ENCODE data around the gene CFAP46.

CFAP46 gene

DNA sequence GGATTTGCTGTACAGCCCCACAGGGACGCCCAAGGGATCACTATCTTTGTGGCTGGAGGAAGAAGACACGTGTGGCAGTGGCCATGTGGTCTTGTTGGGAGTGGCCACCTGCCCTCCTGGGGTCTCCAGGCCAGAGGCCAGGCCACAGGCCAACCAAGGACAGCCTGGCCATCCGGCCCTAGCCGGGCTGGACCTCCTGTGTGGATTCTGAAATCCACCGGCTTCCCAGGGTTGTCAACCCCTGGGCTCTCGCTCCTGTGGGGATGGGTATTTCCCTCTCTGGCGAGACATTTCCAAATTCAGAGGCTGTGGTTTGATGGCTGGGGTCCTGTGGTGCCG lies 31.5 kb upstream of the CFAP46 start:
- DNase-seq (ENCODE audit: insufficient read length, low spot score) (no peak), FAIRE-seq (no peak)
- TF ChIP-seq CTCF (IDR thresholded peaks at IDR 0.05; ENCODE audit: insufficient read depth, missing control alignments) = no peak

DNA sequence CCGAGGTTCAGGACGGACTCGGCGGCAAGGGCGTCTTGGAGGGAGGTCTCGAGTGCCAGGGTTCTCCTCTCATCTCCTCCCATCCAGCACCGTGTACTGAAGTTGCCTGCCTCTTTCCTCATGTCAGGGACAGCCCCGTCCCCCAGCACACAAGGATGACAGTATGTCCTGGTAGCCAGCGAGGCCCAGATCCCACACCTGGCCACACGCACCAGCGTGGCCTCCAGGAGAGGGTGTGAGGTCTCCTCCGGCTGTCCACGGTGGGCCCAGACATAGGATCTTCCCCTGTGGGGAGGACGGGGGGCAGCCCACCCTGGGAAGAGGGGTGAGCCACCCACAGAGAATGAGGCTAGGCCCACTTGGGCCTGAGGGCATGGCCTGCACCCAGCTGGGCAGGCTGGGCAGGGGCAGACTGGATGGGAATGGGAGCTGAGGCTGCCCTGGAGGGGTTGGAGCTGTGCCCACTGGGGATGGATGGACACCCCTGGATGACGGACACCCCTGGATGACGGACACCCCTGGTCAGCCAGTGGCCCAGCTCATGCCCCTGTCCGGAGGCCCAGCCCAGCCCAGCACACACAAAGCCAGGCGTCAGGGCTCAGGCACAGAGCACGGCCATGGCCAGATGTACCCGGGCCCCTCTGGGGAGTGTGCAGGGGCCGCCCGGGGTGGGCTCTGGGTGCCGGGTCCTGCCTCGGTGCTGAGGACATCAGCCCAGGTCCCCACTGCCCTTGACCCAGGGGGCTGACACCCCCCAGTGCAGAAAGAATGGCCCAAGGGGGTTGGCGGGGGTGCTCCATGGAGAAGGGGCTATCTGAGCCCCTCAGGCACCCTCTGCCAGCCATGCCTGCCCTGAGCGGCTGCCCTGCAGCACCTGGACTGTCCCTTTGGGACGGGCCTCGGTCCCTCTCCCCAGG lies 30.9 kb upstream of the CFAP46 start:
- FAIRE-seq = no peak
- no peak for TF ChIP-seq CTCF (IDR thresholded peaks at IDR 0.05; ENCODE audit: insufficient read depth, missing control alignments)

GRCh38 chr10:132972149-132972985 lies 30.0 kb upstream of the CFAP46 start:
- FAIRE-seq (no peak), DNase-seq (ENCODE audit: insufficient read length, low spot score) (no peak)
- no peak for TF ChIP-seq CTCF (IDR thresholded peaks at IDR 0.05; ENCODE audit: insufficient read depth, missing control alignments)

More for the DNA sequence above, 30.9 kb upstream of the CFAP46 start:
- DNase-seq (ENCODE audit: insufficient read length, low spot score) = no peak

- FAIRE-seq = no peak
- DNase-seq (ENCODE audit: insufficient read length, low spot score) = no peak
- TF ChIP-seq CTCF (IDR thresholded peaks at IDR 0.05; ENCODE audit: insufficient read depth, missing control alignments) = no peak
Measured at GRCh38 chr10:132971448-132972148, 29.2 kb upstream of the CFAP46 start.

- no peak for FAIRE-seq
- TF ChIP-seq CTCF (IDR thresholded peaks at IDR 0.05; ENCODE audit: insufficient read depth, missing control alignments) = no peak
- no peak for DNase-seq (ENCODE audit: insufficient read length, low spot score)
Measured at GRCh38 chr10:132970641-132971438, 28.5 kb upstream of the CFAP46 start.

GRCh38 chr10:132967540-132967939 lies 25.2 kb upstream of the CFAP46 start:
- DNase-seq (ENCODE audit: insufficient read length, low spot score) (no peak), FAIRE-seq (no peak)
- TF ChIP-seq CTCF (IDR thresholded peaks at IDR 0.05; ENCODE audit: insufficient read depth, missing control alignments) = no peak

Measured in D721Med (cell line).